K562 (cell line): ENCODE results near the gene HMGN2. TPM values are rescaled to one million over a fixed set of nuclear protein-coding genes. Genes with fewer than 3 reads are reported as not detected.

ENCODE experiments used
- CAMTA2 ChIP-seq: fragments of 250-450 bp; sonication (Bioruptor Pico); conservative IDR thresholded peaks from 2 replicates; pipeline ENCODE4 v1.5.1; 2022
- CBFA2T3 ChIP-seq: fragments of 450-650 bp; IDR thresholded peaks from 2 replicates; pipeline ENCODE4 v1.6.1; 2017
- CBX8 ChIP-seq: fragments of 200-600 bp; sonication (generic); IDR thresholded peaks from 2 replicates; pipeline ENCODE4 v1.6.1; 2012; ENCODE audit warnings: borderline replicate concordance, mixed run types, low read depth, mild to moderate bottlenecking, moderate library complexity, mixed read lengths, low read length, control low read depth, inconsistent platforms; ENCODE audit not compliant: poor library complexity, severe bottlenecking; ENCODE audit errors: extremely low read depth
- CEBPZ ChIP-seq: fragments of 150-350 bp; IDR thresholded peaks from 2 replicates; pipeline ENCODE4 v1.6.1; 2014; ENCODE audit warnings: low read depth, mild to moderate bottlenecking, low read length, borderline replicate concordance
- CLOCK ChIP-seq: fragments of 250-450 bp; sonication (Bioruptor Pico); IDR thresholded peaks from 2 replicates; pipeline ENCODE4 v1.4.0; 2020; ENCODE audit warnings: mild to moderate bottlenecking, moderate library complexity, borderline replicate concordance
- E2F4 ChIP-seq: sonication (generic); formaldehyde crosslinking; IDR thresholded peaks from 2 replicates; pipeline ENCODE4 v1.8.0; 2022; ENCODE audit warnings: mild to moderate bottlenecking, low read depth, missing genetic modification reagents
- GTF2F1 ChIP-seq: IDR thresholded peaks from 2 replicates; pipeline ENCODE4 v1.6.1; 2011; ENCODE audit warnings: low read depth, low read length, improper control_type of control experiment
- HMGXB4 ChIP-seq: sonication (generic); formaldehyde crosslinking; IDR thresholded peaks from 2 replicates; pipeline ENCODE4 v1.8.1; 2023; ENCODE audit warnings: mild to moderate bottlenecking, missing genetic modification reagents
- HSF4 ChIP-seq: fragments of 250-450 bp; sonication (Bioruptor Pico); IDR thresholded peaks from 2 replicates; pipeline ENCODE4 v2.1.2; 2022; ENCODE audit warnings: mild to moderate bottlenecking, moderate library complexity, borderline replicate concordance
- NFATC3 ChIP-seq: fragments of 450-650 bp; IDR thresholded peaks from 2 replicates; pipeline ENCODE4 v1.6.1; 2017; ENCODE audit warnings: mild to moderate bottlenecking
- PTBP1 ChIP-seq: fragments of 200-400 bp; formaldehyde crosslinking; IDR thresholded peaks from 2 replicates; pipeline ENCODE4 v1.6.1; 2017; ENCODE audit warnings: low read depth, low read length
- ZFPM2 ChIP-seq: fragments of 250-450 bp; sonication (Bioruptor Pico); IDR thresholded peaks from 2 replicates; pipeline ENCODE4 v1.5.1; 2022; ENCODE audit warnings: mild to moderate bottlenecking
- ZNF146 ChIP-seq: IDR thresholded peaks from one replicate; pipeline ENCODE4 v1.6.1; 2018; ENCODE audit warnings: missing compliant biosample characterization; ENCODE audit not compliant: unreplicated experiment
- ZNF395 ChIP-seq: fragments of 200-800 bp; sonication (Bioruptor generic); IDR thresholded peaks from 2 replicates; pipeline ENCODE4 v1.6.1; 2017; ENCODE audit warnings: missing genetic modification characterization, missing compliant biosample characterization
- ZNF586 ChIP-seq: fragments of 450-650 bp; formaldehyde crosslinking; conservative IDR thresholded peaks from 2 replicates; pipeline ENCODE4 v1.4.0; 2020; ENCODE audit warnings: mild to moderate bottlenecking, moderate library complexity
- polyA plus RNA-seq, 8 experiments: library from polyadenylated mRNA; depleted of rRNA in 4 of 8; stranded (reverse) in 5 of 8; unstranded in 3 of 8; fragments of >200 nt; fragmentation: Nextera tagmentation in 2 of 8; fragmentation: Illumina TruSeq in 1 of 8; extraction: Ambion mirVana in 2 of 8; extraction: Trizol in 1 of 8; gene quantifications; 2 replicates each; pipeline versions ENCODE4 v1.2.1 to v1.2.3, GENCODE V29; 2011 to 2014; ENCODE audit warnings: inconsistent platforms in 1 of 8, missing spikeins in 1 of 8
- total RNA-seq, 7 experiments: library from RNA; depleted of rRNA in 6 of 7; stranded (reverse); fragments of >200 nt in 6 of 7; fragmentation: Illumina TruSeq in 2 of 7; extraction: Trizol in 2 of 7; gene quantifications; 2 replicates each; pipeline versions ENCODE4 v1.2.1 to v1.2.3, GENCODE V29; 2011 to 2021; ENCODE audit warnings: low replicate concordance in 1 of 7

Gene HMGN2
- total and polyA plus RNA-seq, 9 of the 15 experiments (the other 6 are each of a cell fraction or from before 2014, with no cell fraction given): 370 to 1,354 (median 965) TPM

GRCh38 chr1:26472320-26472900 lies at the start of gene HMGN2 (continued):
- TF ChIP-seq ZNF395 (CRISPR knock-in tag) (peak; percentile 88; the same call in 1 of the 2 replicates), GTF2F1 (no peak), CEBPZ (no peak), HSF4 (CRISPR knock-in tag) (no peak), NFATC3 (no peak), CAMTA2 (0 out of 2 replicates have a peak, but pooled peaks have one; percentile 72), ZNF146 (CRISPR knock-in tag) (no peak), ZFPM2 (CRISPR knock-in tag) (peak; percentile 63; the same call in 1 of the 2 replicates), E2F4 (CRISPR knock-in tag) (no peak), CLOCK (CRISPR knock-in tag) (0 out of 2 replicates have a peak, but pooled peaks have one; percentile 10), CBFA2T3 (no peak), CBX8 (no peak), ZNF586 (CRISPR knock-in tag) (no peak; the same call in 1 of the 2 replicates), HMGXB4 (peak; percentile 72; the same call in 1 of the 2 replicates), PTBP1 (0 out of 2 replicates have a peak, but pooled peaks have one; percentile 26)
